ENCODE data around the gene CITED1. TPM values are rescaled to one million over a fixed set of nuclear protein-coding genes. Genes with fewer than 3 reads are reported as not detected.

Gene CITED1
- total RNA-seq, 1 donor: not detected

- Histone ChIP-seq H2AFZ (ENCODE audit: low read length) (no peak overlapping the region), H4K20me1 (ENCODE audit: insufficient read depth, low read length) (peaks cover 2% of the 10 kb centered on the region), H3K36me3 (ENCODE audit: insufficient read depth, low read length) (no peaks in the 10 kb centered on the region), H3K4me3 (ENCODE audit: insufficient read depth, low read length) (no peak overlapping the region), H3K9me3 (ENCODE audit: low read depth, low read length) (no peaks in the 10 kb centered on the region), H3K4me1 (ENCODE audit: insufficient read depth, low read length) (peaks cover 9% of the 10 kb centered on the region), H3K79me2 (ENCODE audit: insufficient read depth, low read length) (no peaks in the 10 kb centered on the region), H3K27ac (ENCODE audit: low read depth, low read length) (no peak overlapping the region), H3K27me3 (ENCODE audit: insufficient read depth, low read length) (peaks cover 88% of the 10 kb centered on the region), H3K4me2 (ENCODE audit: insufficient read depth, low read length) (peak overlapping the region; percentile 4)
- DNase-seq (ENCODE audit: insufficient read length, low spot score, missing footprints): peak; percentile 94
- no peak for TF ChIP-seq CTCF (IDR thresholded peaks at IDR 0.05; ENCODE audit: extremely low read depth, low read depth, low read length)
These were observed 3.0 kb upstream of the CITED1 start for GRCh38 chrX:72308566-72309296.

DNA sequence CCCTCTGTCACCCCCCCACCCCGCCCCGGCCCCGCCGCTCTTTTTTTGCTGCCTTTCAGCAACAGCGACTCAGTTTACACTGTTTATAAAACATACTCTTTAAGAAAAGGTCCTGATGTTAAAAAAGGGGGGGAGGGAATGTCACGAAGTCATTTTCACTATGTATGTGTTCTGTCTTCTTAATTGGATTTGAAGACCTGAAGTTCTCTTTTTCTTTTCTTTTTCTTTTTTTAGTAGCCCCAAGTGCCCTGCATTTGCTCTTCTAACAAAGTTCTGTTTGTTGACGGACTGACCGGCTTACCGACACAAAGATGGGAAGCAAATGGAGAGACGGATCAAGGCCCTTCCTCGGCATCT, 2.5 kb upstream of the CITED1 start:
- Histone ChIP-seq H3K9me3 (ENCODE audit: low read depth, low read length) (no peaks in the 10 kb centered on the region), H3K4me3 (ENCODE audit: insufficient read depth, low read length) (no peak overlapping the region), H2AFZ (ENCODE audit: low read length) (no peak overlapping the region), H3K27ac (ENCODE audit: low read depth, low read length) (no peak overlapping the region), H3K79me2 (ENCODE audit: insufficient read depth, low read length) (no peaks in the 10 kb centered on the region), H3K4me1 (ENCODE audit: insufficient read depth, low read length) (peaks cover 9% of the 10 kb centered on the region), H3K27me3 (ENCODE audit: insufficient read depth, low read length) (peaks cover 88% of the 10 kb centered on the region), H3K4me2 (ENCODE audit: insufficient read depth, low read length) (peak overlapping the region; percentile 4), H3K36me3 (ENCODE audit: insufficient read depth, low read length) (no peaks in the 10 kb centered on the region), H4K20me1 (ENCODE audit: insufficient read depth, low read length) (peaks cover 2% of the 10 kb centered on the region)
- TF ChIP-seq CTCF (IDR thresholded peaks at IDR 0.05; ENCODE audit: extremely low read depth, low read depth, low read length): no peak
- DNase-seq (ENCODE audit: insufficient read length, low spot score, missing footprints): no peak

DNA sequence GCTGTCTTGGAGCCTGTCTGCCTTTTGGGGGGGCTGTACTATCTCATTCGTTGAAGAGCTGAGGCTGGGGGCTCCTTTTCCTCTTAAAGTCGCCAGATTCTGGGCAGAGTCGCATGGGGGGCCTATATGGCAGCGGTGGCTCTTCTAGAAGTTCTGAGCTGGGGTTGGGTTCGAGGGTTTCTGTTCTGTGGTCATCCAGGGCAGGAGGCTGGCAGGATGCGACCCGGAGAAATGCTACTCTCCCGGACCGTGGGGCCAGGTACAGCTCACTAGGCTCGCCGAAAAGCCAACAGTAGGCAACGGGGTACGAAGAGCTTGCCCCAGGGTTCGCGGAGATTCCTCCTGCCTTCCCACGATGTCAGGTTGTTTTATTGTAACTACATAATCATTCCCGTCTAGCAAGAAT, 1.9 kb upstream of the CITED1 start:
- Histone ChIP-seq H3K4me2 (ENCODE audit: insufficient read depth, low read length) (peak overlapping the region; percentile 59), H2AFZ (ENCODE audit: low read length) (no peak overlapping the region), H3K4me1 (ENCODE audit: insufficient read depth, low read length) (peaks cover 9% of the 10 kb centered on the region), H4K20me1 (ENCODE audit: insufficient read depth, low read length) (peaks cover 2% of the 10 kb centered on the region), H3K27me3 (ENCODE audit: insufficient read depth, low read length) (peaks cover 88% of the 10 kb centered on the region), H3K27ac (ENCODE audit: low read depth, low read length) (no peak overlapping the region), H3K9me3 (ENCODE audit: low read depth, low read length) (no peaks in the 10 kb centered on the region), H3K79me2 (ENCODE audit: insufficient read depth, low read length) (no peaks in the 10 kb centered on the region), H3K4me3 (ENCODE audit: insufficient read depth, low read length) (no peak overlapping the region), H3K36me3 (ENCODE audit: insufficient read depth, low read length) (no peaks in the 10 kb centered on the region)
- no peak for TF ChIP-seq CTCF (IDR thresholded peaks at IDR 0.05; ENCODE audit: extremely low read depth, low read depth, low read length)
- peak; percentile 75 for DNase-seq (ENCODE audit: insufficient read length, low spot score, missing footprints)

- Histone ChIP-seq H3K79me2 (ENCODE audit: insufficient read depth, low read length) (no peaks in the 10 kb centered on the region), H3K4me3 (ENCODE audit: insufficient read depth, low read length) (peak overlapping the region; percentile 68), H4K20me1 (ENCODE audit: insufficient read depth, low read length) (peaks cover 2% of the 10 kb centered on the region), H3K4me2 (ENCODE audit: insufficient read depth, low read length) (peak overlapping the region; percentile 59), H3K9me3 (ENCODE audit: low read depth, low read length) (no peaks in the 10 kb centered on the region), H3K27ac (ENCODE audit: low read depth, low read length) (no peak overlapping the region), H3K27me3 (ENCODE audit: insufficient read depth, low read length) (peaks cover 88% of the 10 kb centered on the region), H3K4me1 (ENCODE audit: insufficient read depth, low read length) (peaks cover 9% of the 10 kb centered on the region), H3K36me3 (ENCODE audit: insufficient read depth, low read length) (no peaks in the 10 kb centered on the region), H2AFZ (ENCODE audit: low read length) (peak overlapping the region; percentile 72)
- TF ChIP-seq CTCF (IDR thresholded peaks at IDR 0.05; ENCODE audit: extremely low read depth, low read depth, low read length): no peak
- peak; percentile 96 for DNase-seq (ENCODE audit: insufficient read length, low spot score, missing footprints)
These were observed 1.3 kb upstream of the CITED1 start for GRCh38 chrX:72306851-72307645.

Data from osteoblast (primary cell).